A549 (cell line): ENCODE measurements around the gene SWI5.

Source experiments
- CTCF ChIP-seq: fragments of >200 bp; sonication (Bioruptor Twin); formaldehyde crosslinking; IDR thresholded peaks from 3 replicates; pipeline ENCODE4 v1.5.1; 2016
- EHMT2 ChIP-seq: fragments of 200-600 bp; sonication (generic); IDR thresholded peaks from 2 replicates; pipeline ENCODE4 v1.6.1; 2016; ENCODE audit warnings: antibody characterized with exemption, low read depth, mild to moderate bottlenecking, moderate library complexity
- EP300 ChIP-seq, 2 experiments: fragments of >200 bp; sonication (Bioruptor Twin); formaldehyde crosslinking; IDR thresholded peaks; 2 replicates in 1 of 2; 3 replicates in 1 of 2; pipeline ENCODE4 v1.6.1; 2016 to 2017
- FOSL2 ChIP-seq, 2 experiments: fragments of 450-650 bp in 1 of 2; fragments of >200 bp in 1 of 2; sonication (Bioruptor Twin) in 1 of 2; formaldehyde crosslinking; IDR thresholded peaks; 2 replicates each; pipeline versions ENCODE4 v1.5.0 to v1.6.1; 2016 to 2020; ENCODE audit warnings: mild to moderate bottlenecking in 1 of 2, moderate library complexity in 1 of 2
- MAFK ChIP-seq: fragments of 450-650 bp; IDR thresholded peaks from 2 replicates; pipeline ENCODE4 v1.6.1; 2014; ENCODE audit not compliant: partially characterized antibody
- MAX ChIP-seq: IDR thresholded peaks from 2 replicates; pipeline ENCODE4 v1.6.1; 2012
- MAZ ChIP-seq: fragments of 150-350 bp; IDR thresholded peaks from 2 replicates; pipeline ENCODE4 v1.6.1; 2014; ENCODE audit warnings: antibody characterized with exemption, low read depth, low read length, borderline replicate concordance
- NR3C1 ChIP-seq: fragments of >200 bp; sonication (Bioruptor Twin); formaldehyde crosslinking; IDR thresholded peaks from 3 replicates; pipeline ENCODE4 v1.6.1; 2017
- POLR2A ChIP-seq: IDR thresholded peaks from 2 replicates; pipeline ENCODE4 v1.6.1; 2012; ENCODE audit warnings: mild to moderate bottlenecking, low read length
- RAD21 ChIP-seq, 2 experiments: fragments of >200 bp in 1 of 2; sonication (Bioruptor Twin) in 1 of 2; formaldehyde crosslinking in 1 of 2; IDR thresholded peaks in 1 of 2; conservative IDR thresholded peaks in 1 of 2; 2 replicates in 1 of 2; 3 replicates in 1 of 2; pipeline ENCODE4 v1.6.1; 2012 to 2018; ENCODE audit warnings: inconsistent platforms in 1 of 2
- RCOR1 ChIP-seq: fragments of 150-350 bp; IDR thresholded peaks from 2 replicates; pipeline ENCODE4 v1.6.1; 2014; ENCODE audit warnings: antibody characterized with exemption, low read length, low read depth
- TP53 ChIP-seq: fragments of 250-450 bp; sonication (Bioruptor Pico); IDR thresholded peaks from 2 replicates; pipeline ENCODE4 v1.5.0; 2021; ENCODE audit warnings: mild to moderate bottlenecking, moderate library complexity

- TF ChIP-seq RAD21 (conservative IDR thresholded peaks at IDR 0.05 in 1 of 2, IDR thresholded peaks at IDR 0.05 in 1 of 2) (no peak), POLR2A (no peak), CTCF (no peak), EP300 (IDR thresholded peaks at IDR 0.05) (no peak), MAZ (no peak), TP53 (no peak), NR3C1 (no peak), EHMT2 (no peak), RCOR1 (no peak), MAFK (no peak), MAX (no peak), FOSL2 (IDR thresholded peaks at IDR 0.05) (no peak), FOSL2 (CRISPR knock-in tag; IDR thresholded peaks at IDR 0.05) (no peak)
Measured at GRCh38 chr9:128231638-128232527, 44.2 kb upstream of the SWI5 start.
